HG03135 (cell line): ENCODE results near the gene DNAI4.
A peak's percentile ranks its signal among the peaks of the same experiment; 100 is the strongest.
"Not testable (repeated sequence)": the region's sequence is repeated elsewhere in the genome, so short reads cannot be mapped to it uniquely, and the experiment has no call there.

Experiments used
- ATAC-seq: cut with Tn5 transposase; IDR thresholded peaks from one replicate; pipeline ENCODE4 v1.9.1; 2021; ENCODE audit warnings: mild to moderate bottlenecking, moderate library complexity; ENCODE audit not compliant: unreplicated experiment

Gene DNAI4

GRCh38 chr1:66924756-66925557 lies at the start of gene DNAI4, which contains the start of gene MIER1:
TSS of gene DNAI4 (minus strand) at chr1:66924856. CDS start at chr1:66924831, 25 bp downstream.
TSS of gene MIER1 (plus strand) at chr1:66924990. CDS start at chr1:66925029, 39 bp downstream.
- peak; percentile 94 for ATAC-seq

GRCh38 chr1:66968574-66968973 lies 43.9 kb upstream of the DNAI4 start:
- no peak for ATAC-seq

GRCh38 chr1:66966188-66966873 lies 41.7 kb upstream of the DNAI4 start:
- ATAC-seq, result not testable (repeated sequence)

- no peak for ATAC-seq
Measured at GRCh38 chr1:66957938-66958337, 33.3 kb upstream of the DNAI4 start.

- ATAC-seq, result peak; percentile 70
Measured at GRCh38 chr1:66954208-66954607, 29.6 kb upstream of the DNAI4 start.

GRCh38 chr1:66951513-66951912 lies 26.9 kb upstream of the DNAI4 start:
- no peak for ATAC-seq

GRCh38 chr1:66947267-66947666 lies 22.6 kb upstream of the DNAI4 start:
- no peak for ATAC-seq

GRCh38 chr1:66945316-66945715 lies 20.7 kb upstream of the DNAI4 start:
- ATAC-seq, result no peak

- no peak for ATAC-seq
Measured at GRCh38 chr1:66944330-66945274, 19.9 kb upstream of the DNAI4 start.

- no peak for ATAC-seq
Measured at GRCh38 chr1:66943361-66943969, 18.8 kb upstream of the DNAI4 start.

GRCh38 chr1:66940981-66941380 lies 16.3 kb upstream of the DNAI4 start:
- no peak for ATAC-seq

- ATAC-seq, result no peak
Measured at GRCh38 chr1:66938613-66939012, 14.0 kb upstream of the DNAI4 start.

- no peak for ATAC-seq
Measured at GRCh38 chr1:66937529-66938234, 13.0 kb upstream of the DNAI4 start.

GRCh38 chr1:66933887-66934700 lies 9.4 kb upstream of the DNAI4 start:
- no peak for ATAC-seq

- ATAC-seq, result no peak
Measured at GRCh38 chr1:66932291-66932690, 7.6 kb upstream of the DNAI4 start.

GRCh38 chr1:66931590-66931989 lies 6.9 kb upstream of the DNAI4 start:
- ATAC-seq, result no peak

- no peak for ATAC-seq
Measured at GRCh38 chr1:66930823-66931174, 6.1 kb upstream of the DNAI4 start.

GRCh38 chr1:66929999-66930822 lies 5.6 kb upstream of the DNAI4 start:
- peak; percentile 67 for ATAC-seq

GRCh38 chr1:66929691-66929998 lies 5.0 kb upstream of the DNAI4 start:
- no peak for ATAC-seq
